ENCODE results near the gene TENT4A.

The TENT4A gene

GRCh38 chr5:6785161-6785860, 72.1 kb downstream of the TENT4A start:
- ChIA-PET POLR2A (ENCODE audit: low non-redundant PET) (no interaction called here), CTCF (no interaction called here)
- TF ChIP-seq, protein P1, sequence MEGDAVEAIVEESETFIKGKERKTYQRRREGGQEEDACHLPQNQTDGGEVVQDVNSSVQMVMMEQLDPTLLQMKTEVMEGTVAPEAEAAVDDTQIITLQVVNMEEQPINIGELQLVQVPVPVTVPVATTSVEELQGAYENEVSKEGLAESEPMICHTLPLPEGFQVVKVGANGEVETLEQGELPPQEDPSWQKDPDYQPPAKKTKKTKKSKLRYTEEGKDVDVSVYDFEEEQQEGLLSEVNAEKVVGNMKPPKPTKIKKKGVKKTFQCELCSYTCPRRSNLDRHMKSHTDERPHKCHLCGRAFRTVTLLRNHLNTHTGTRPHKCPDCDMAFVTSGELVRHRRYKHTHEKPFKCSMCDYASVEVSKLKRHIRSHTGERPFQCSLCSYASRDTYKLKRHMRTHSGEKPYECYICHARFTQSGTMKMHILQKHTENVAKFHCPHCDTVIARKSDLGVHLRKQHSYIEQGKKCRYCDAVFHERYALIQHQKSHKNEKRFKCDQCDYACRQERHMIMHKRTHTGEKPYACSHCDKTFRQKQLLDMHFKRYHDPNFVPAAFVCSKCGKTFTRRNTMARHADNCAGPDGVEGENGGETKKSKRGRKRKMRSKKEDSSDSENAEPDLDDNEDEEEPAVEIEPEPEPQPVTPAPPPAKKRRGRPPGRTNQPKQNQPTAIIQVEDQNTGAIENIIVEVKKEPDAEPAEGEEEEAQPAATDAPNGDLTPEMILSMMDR (conservative IDR thresholded peaks at IDR 0.05; ENCODE audit: low read depth): no peak
- no peak overlapping the region for H3K27ac ChIP-seq
- no peak for DNase-seq (ENCODE audit: low spot score)

- POLR2A ChIA-PET (ENCODE audit: low non-redundant PET): no interaction called here
- TF ChIP-seq, protein P1 (conservative IDR thresholded peaks at IDR 0.05; ENCODE audit: low read depth): no peak
- CTCF ChIA-PET: no interaction called here
- DNase-seq (ENCODE audit: low spot score): no peak
- no peak overlapping the region for H3K27ac ChIP-seq
These were observed 72.6 kb downstream of the TENT4A start for GRCh38 chr5:6785861-6786180.

DNA sequence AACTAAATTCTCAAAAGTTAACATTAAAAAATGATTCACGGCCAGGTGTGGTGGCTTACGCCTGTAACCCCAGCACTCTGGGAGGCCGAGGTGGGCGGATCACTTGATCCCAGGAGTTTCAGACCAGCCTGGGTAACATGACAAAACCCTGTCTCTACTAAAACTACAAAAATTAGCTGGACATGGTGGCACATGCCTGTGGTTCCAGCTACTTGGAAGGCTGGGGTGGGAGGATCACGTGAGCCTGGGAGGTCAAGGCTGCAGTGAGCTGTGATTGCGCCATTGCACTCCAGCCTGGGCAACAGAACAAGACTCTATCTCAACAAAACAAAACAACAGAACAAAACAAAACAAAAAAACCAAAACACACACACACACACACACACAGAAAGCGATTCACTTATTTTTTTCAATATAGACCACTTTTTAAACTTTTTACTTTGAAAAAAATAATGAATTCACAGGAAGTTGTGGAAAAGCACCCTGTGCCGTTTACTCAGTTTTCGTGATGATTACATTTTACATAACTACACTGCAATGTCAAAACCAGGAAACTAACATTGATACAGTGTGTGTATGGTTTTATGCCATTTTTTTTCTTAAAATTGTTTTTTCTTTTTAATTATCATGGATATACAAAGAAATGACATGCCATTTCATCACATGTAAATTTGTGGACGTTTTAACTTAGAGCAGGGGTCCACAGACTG, 73.7 kb downstream of the TENT4A start:
- no peak for DNase-seq (ENCODE audit: low spot score)
- no peak overlapping the region for H3K27ac ChIP-seq
- ChIA-PET POLR2A (ENCODE audit: low non-redundant PET) (no interaction called here), CTCF (interaction anchor here (0.9 kb wide), 1 partner anchor 22 kb away, joined by 4 read pairs; no protein-coding TSS in a partner anchor)
- TF ChIP-seq, protein P1 (conservative IDR thresholded peaks at IDR 0.05; ENCODE audit: low read depth): no peak

DNA sequence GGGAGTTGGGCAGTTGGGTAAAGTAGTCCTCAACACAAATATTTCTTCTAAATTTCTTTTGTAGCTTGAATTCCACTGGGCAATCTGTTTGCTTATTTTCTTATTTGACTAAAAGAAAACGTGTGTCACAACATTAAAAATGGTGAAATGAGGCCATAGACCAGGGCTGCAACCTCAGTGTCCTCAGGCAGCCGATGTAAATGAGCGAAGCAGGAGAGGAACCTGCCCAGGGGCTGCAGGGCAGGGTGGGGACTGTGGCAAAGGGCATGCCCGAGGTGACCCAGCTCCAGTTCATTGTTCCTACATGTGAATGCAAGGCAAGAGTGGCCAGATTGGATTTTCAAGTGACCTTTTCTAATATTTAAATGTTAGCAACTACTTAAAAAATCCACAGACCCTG, 74.7 kb downstream of the TENT4A start:
- DNase-seq (ENCODE audit: low spot score): no peak
- POLR2A ChIA-PET (ENCODE audit: low non-redundant PET): interaction anchor here (0.5 kb wide), 1 partner anchor 276 kb away, joined by 3 read pairs; no protein-coding TSS in a partner anchor
- no peak overlapping the region for H3K27ac ChIP-seq
- CTCF ChIA-PET: interaction anchor here (0.9 kb wide), 1 partner anchor 23 kb away, joined by 4 read pairs; no protein-coding TSS in a partner anchor
- TF ChIP-seq, protein P1 (conservative IDR thresholded peaks at IDR 0.05; ENCODE audit: low read depth): no peak

DNA sequence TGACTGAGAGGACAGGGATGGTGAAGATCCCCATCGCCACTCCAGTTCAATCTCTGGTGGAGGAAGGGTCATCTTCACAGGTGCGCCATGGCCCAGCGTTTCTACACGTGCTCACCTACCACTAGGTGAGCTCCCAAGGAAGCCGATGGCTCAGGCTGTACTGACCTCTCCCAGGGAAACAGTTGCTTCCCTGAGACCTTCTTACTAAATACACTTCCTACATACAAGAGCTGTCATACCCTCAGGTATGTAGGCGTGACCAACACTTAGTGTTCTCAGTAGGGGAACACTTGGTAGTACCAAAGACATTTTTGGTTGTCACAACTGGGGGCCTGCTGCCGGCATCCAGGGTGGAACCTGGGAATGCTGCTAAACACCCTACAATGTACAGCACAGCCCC, 75.2 kb downstream of the TENT4A start:
- DNase-seq (ENCODE audit: low spot score): no peak
- TF ChIP-seq, protein P1 (conservative IDR thresholded peaks at IDR 0.05; ENCODE audit: low read depth): no peak
- ChIA-PET CTCF (no interaction called here), POLR2A (ENCODE audit: low non-redundant PET) (no interaction called here)
- no peak overlapping the region for H3K27ac ChIP-seq

DNA sequence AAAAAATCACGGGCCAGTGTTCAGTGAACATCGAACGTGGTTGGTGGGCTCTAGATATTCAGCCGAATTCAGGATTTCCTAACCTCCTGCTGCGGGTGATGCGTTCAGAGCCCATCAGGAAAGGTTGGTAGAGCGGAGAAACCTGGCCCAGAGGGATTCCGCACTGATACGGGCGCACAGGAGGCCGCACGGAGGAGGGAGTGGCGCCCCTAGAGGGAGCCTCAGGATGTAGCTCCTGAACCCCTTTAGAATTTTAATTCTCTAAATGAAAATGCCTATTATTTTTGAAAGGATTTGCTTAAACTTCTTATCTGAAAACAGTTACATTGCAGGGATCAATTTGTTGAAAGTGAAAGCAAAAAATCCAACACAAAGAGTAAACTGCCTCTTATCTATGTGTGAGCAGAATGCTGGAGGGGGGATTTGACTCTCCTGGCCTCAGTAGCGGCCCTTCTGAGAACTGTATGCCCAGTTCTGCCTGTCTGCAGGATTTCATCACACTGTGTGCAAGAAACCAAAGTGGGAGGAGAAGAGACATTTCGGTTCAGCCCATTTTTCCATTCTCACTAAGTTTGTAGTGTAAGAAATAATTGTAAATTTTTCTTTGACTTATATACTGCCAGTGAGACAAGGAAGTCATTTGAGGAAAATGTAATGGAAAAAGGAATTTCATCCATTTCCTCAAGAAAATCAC, 75.9 kb downstream of the TENT4A start:
- DNase-seq (ENCODE audit: low spot score): no peak

More for the DNA sequence above, 75.9 kb downstream of the TENT4A start:
- ChIA-PET POLR2A (ENCODE audit: low non-redundant PET) (no interaction called here), CTCF (no interaction called here)
- no peak overlapping the region for H3K27ac ChIP-seq
- TF ChIP-seq, protein P1 (conservative IDR thresholded peaks at IDR 0.05; ENCODE audit: low read depth): no peak

Data from RWPE1 (cell line).